Loucy (cell line): ENCODE measurements around the gene ATXN2L.

Source experiments
- CTCF ChIP-seq: fragments of 200-600 bp; sonication (generic); conservative IDR thresholded peaks from 2 replicates; pipeline ENCODE4 v1.5.1; 2014; ENCODE audit warnings: mild to moderate bottlenecking, antibody characterized with exemption, low read length
- EZH2phosphoT487 ChIP-seq: fragments of 200-600 bp; IDR thresholded peaks from 2 replicates; pipeline ENCODE4 v1.6.1; 2018; ENCODE audit warnings: antibody characterized with exemption, mild to moderate bottlenecking, moderate library complexity, borderline replicate concordance

GRCh38 chr16:28880589-28880915 lies 57.8 kb downstream of the ATXN2L start:
- TF ChIP-seq EZH2phosphoT487 (no peak), CTCF (no peak)
